Astrocyte of the spinal cord (primary cell): ENCODE data around the gene GNS.
A peak's percentile ranks its signal among the peaks of the same experiment; 100 is the strongest.

ENCODE experiments used
- DNase-seq: peaks from one replicate; pipeline ENCODE4 v3.0.0; 2011; ENCODE audit warnings: low read depth, low spot score
- H3K4me3 ChIP-seq: 2 replicates; pipeline ENCODE4 v1.5.1; 2011; ENCODE audit warnings: low read depth, mild to moderate bottlenecking, low read length, moderate library complexity
- in situ Hi-C: cut with HindIII; loops from 2 replicates; pipeline ENCODE4 v1.10.0; 2017; ENCODE audit warnings: low sequenced_read_pairs
- TF ChIP-seq, protein P1 (sequence below): IDR thresholded peaks from 2 replicates; pipeline ENCODE4 v1.5.1; 2012; ENCODE audit warnings: low read depth, mild to moderate bottlenecking, low read length, inconsistent platforms

GNS gene

GRCh38 chr12:64683816-64684543 lies 75.2 kb downstream of the GNS start:
- DNase-seq, result no peak
- TF ChIP-seq, protein P1, sequence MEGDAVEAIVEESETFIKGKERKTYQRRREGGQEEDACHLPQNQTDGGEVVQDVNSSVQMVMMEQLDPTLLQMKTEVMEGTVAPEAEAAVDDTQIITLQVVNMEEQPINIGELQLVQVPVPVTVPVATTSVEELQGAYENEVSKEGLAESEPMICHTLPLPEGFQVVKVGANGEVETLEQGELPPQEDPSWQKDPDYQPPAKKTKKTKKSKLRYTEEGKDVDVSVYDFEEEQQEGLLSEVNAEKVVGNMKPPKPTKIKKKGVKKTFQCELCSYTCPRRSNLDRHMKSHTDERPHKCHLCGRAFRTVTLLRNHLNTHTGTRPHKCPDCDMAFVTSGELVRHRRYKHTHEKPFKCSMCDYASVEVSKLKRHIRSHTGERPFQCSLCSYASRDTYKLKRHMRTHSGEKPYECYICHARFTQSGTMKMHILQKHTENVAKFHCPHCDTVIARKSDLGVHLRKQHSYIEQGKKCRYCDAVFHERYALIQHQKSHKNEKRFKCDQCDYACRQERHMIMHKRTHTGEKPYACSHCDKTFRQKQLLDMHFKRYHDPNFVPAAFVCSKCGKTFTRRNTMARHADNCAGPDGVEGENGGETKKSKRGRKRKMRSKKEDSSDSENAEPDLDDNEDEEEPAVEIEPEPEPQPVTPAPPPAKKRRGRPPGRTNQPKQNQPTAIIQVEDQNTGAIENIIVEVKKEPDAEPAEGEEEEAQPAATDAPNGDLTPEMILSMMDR, result no peak
- no peak overlapping the region for H3K4me3 ChIP-seq
- in situ Hi-C loops, result no loop called here

GRCh38 chr12:64682572-64683277 lies 76.5 kb downstream of the GNS start:
- TF ChIP-seq, protein P1, result no peak
- H3K4me3 ChIP-seq, result no peak overlapping the region
- in situ Hi-C loops, result no loop called here
- DNase-seq, result peak; percentile 87

- in situ Hi-C loops, result no loop called here
- no peak for DNase-seq
- TF ChIP-seq, protein P1, result no peak
- no peak overlapping the region for H3K4me3 ChIP-seq
Measured at GRCh38 chr12:64681200-64682052, 77.8 kb downstream of the GNS start.

- no peak overlapping the region for H3K4me3 ChIP-seq
- in situ Hi-C loops, result no loop called here
- DNase-seq, result no peak
- TF ChIP-seq, protein P1, result no peak
Measured at GRCh38 chr12:64680235-64680634, 79.0 kb downstream of the GNS start.

DNA sequence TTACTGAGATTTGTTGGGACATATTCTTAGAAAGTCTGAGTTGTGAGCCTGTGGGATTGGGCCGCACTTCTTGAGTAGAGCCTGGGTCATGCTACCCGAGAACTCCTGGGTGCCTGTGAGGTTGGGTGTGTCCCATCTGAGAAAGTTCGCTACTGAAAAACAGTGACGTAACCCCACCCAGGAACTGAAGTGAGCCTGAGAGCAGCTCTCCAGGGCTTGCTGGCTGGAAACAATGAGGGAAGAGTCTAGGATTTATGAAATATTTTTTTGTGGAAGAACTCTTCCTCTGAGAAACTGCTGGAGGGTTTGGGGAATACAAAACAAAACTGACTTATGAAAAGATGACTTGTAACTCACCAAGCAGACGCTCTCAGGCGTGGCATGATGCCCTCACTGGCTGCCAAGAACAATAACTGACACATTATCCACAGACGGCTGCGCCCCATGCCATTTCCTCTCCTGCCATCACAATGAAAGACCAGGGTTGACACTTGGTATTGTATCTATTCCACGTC lies 79.7 kb downstream of the GNS start:
- TF ChIP-seq, protein P1, result no peak
- in situ Hi-C loops, result no loop called here
- DNase-seq, result peak; percentile 89
- H3K4me3 ChIP-seq, result peak overlapping the region; percentile 17

- TF ChIP-seq, protein P1, result no peak
- no peak for DNase-seq
- in situ Hi-C loops, result no loop called here
- no peak overlapping the region for H3K4me3 ChIP-seq
Measured at GRCh38 chr12:64678835-64679234, 80.4 kb downstream of the GNS start.
